Fibroblast of gingiva (primary cell): ENCODE results near the gene NBPF15.
"Not testable (repeated sequence)": the region's sequence is repeated elsewhere in the genome, so short reads cannot be mapped to it uniquely, and the experiment has no call there.

Experiments used
- DNase-seq: peaks from one replicate; pipeline ENCODE4 v3.0.0-alpha.2; 2011; ENCODE audit warnings: low read depth

The NBPF15 gene

DNA sequence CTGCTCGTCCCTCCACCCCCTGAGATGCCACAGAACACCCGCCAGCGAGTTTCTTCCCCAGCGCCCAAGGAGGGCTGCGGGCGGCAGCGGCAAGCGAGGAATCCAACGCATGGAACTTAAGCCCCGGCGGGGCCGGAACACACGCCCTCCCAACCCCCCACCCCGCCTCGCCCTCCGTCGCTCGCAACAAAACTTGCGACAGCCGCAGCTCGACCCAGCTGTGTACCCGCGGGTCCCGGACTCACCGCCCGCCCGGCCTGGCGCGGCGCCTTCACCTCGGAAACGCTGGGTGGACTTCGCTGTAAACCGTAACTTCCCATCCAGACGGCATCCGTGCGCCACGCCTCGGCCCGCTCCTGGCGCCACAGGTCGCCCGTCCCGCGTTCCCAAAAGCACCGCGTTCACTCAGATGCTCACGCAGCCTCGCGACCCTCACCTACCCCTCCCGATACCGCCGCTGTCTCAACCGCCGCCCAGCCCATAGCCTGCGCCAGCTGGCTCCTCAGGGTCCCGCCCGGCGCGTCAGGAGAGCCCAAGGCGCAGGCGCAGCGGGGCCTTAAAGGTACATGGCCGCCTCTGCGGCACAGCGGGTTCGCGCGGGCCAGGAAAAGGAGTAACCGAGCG, at the start of gene NBPF15:
NBPF15 (minus strand) TSS at position 534 of the 624 bp plus-strand sequence. CDS start 21,666 bp downstream, outside the sequence.
- DNase-seq, result peak; percentile 54

- DNase-seq, result not testable (repeated sequence)
These were observed 35.0 kb upstream of the NBPF15 start for GRCh38 chr1:144496429-144496828.

- DNase-seq, result not testable (repeated sequence)
These were observed 32.7 kb upstream of the NBPF15 start for GRCh38 chr1:144494130-144494529.

DNA sequence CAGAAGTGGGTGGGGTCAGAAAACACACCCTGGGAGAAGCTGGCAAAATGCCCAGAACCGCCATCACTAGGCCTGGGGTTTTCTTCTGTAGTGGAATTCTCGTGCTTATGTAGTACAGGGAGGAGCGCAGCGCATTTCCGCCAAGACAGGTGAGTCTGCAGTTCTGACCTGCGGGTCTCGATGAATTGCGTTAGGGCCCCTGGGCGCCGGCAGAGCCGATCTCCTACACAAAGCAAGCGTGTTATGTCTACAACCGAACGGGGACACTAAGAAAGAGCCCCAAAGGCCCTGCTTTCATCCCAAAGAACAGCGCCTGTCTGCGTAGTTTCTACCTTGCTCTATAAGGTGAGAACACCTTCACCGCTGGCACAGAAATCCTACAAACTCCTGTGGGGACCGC, 28.9 kb upstream of the NBPF15 start:
- DNase-seq, result not testable (repeated sequence)

- not testable (repeated sequence) for DNase-seq
These were observed 25.5 kb upstream of the NBPF15 start for GRCh38 chr1:144487002-144487401.

DNA sequence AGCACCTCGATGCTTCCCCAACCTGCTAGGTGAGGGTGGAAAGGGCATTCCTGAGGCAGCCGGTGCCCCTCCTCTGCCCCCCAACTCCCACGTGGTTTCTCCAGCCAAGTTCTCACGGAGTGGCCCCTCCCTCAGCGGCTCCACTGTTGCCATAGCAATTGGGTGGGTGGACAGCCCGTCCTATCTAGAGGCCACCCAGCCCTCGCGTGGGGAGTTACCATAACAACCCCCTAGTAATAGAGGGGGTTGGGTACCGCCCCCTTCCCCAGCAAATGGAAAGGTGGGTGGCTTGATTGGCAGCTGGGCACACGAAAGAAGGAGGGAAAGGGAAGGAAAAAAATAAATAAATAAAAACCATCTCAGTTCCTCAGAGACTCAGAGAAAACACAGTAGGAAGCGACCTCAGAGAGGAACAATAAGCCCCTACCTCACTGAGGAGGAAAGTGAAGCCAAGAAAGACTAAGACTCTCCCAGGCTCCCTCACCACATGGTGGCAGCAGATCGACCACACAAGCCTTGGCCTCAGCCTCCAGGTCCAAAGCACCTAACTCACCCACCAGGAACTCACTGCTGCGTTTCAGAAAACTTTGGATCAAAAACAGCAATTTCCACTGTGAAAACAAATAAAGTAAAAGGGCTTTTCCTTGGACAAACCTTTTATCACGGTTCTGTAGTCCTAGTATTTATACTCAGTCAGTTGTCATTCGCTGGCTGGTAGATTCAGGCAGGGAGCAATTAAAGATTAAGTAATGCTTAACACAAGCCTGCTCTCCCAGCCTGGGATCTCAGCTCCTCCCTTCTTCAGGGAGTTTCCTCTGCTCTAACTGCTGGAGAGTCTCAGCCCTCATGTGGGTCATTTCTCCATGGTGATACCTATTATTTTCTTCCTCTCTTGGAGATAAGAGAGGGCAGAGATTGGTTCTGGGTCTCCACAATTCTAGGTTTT, 23.9 kb upstream of the NBPF15 start:
- DNase-seq, result not testable (repeated sequence)

GRCh38 chr1:144473897-144474296, 12.4 kb upstream of the NBPF15 start:
- not testable (repeated sequence) for DNase-seq

DNA sequence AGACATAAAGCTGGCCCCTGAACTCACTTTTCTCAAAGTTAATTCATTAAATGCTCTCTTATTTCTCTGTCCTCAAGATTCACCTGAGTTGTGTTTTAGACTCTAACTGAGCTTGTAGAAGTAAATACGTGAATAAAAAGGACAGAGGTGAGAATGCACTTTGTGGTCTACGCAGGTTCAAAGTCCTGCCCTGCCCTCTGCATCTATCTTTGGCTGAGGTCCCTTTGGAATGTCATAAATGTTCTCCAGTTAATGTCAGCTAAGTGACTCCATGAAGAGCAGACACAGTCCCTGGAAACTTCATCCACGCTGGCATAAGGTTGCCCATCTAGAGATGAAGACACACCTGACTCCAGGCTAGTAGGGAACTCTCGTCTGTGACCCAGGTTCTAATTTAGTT, 10.0 kb upstream of the NBPF15 start:
- not testable (repeated sequence) for DNase-seq

GRCh38 chr1:144461778-144462177, 309 bp upstream of the NBPF15 start:
- DNase-seq, result not testable (repeated sequence)

DNA sequence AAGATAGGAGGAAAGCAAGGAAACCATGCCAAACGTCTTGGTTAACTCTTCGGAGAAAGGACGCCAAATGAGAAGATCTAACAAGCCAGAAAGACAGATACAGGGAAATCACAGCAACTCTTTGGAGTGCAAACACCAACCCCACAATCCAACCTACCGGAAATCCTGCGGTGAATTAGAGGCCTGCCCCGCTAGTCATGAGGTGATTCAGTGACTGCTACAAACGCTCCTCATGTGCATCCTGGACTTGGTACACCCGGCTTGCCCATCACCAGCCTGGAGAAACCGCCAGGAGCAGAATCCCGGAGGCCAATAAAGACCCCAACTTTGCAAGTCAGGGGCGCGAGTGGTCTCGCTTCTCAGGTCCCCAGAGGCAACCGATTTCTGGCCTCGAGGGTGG, 783 bp downstream of the NBPF15 start:
- DNase-seq, result not testable (repeated sequence)

DNA sequence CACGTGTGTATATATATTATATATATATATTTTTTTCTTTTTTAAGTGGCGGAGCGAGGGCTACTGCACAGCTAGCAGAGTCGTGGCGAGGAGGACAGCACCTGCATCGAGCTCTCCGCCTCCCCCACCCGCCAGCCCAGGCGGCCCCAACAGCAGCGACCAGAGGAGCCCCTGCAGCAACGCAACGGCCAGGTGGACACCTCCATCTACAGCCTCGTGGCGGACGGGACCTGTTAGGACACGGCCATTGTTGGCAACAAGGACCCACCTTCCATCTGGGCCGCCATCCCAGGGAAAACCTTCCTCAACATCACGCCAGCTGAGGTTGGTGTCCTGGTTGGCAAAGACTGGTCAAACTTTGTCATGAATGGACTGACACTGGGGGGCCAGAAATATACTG, 19.1 kb downstream of the NBPF15 start:
- not testable (repeated sequence) for DNase-seq

- DNase-seq, result not testable (repeated sequence)
These were observed 21.7 kb downstream of the NBPF15 start for GRCh38 chr1:144439737-144440136.

- DNase-seq, result peak; percentile 57
These were observed 42.4 kb downstream of the NBPF15 start for GRCh38 chr1:144418891-144419694.

DNA sequence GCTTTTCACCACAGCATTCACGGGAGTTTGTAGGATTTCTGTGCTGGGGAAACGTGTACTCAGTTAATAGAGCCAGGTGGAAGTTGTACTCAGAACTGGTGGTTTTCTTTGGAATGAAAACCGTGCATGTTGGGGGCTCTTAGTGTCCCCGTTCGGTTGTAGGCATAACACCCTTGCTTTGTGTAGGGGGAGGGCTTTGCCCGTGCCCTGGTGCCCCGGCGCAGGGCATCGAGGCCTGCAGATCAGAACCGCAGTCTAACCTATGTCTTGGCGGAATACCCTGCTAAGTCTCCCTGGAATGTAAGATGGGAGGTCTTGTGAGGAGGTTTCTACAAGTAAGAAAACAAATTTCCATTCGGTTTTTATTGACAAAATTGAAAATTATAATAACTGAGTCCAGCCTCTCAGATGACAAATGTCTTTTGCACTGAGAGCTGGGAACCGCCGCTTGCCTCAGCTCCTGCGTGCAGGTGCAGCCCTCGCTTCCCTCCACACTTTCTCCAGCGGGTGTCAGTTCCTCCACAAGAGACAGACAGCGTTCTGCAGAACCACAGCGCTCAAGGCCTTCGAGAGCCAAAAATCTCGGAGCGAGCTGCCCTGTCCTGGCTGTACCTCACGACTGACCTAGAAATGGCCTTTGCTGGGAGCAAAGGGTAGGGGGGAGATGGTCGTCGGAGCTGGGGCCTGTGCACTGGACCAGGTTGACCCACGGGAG, 47.9 kb downstream of the NBPF15 start:
- not testable (repeated sequence) for DNase-seq

DNA sequence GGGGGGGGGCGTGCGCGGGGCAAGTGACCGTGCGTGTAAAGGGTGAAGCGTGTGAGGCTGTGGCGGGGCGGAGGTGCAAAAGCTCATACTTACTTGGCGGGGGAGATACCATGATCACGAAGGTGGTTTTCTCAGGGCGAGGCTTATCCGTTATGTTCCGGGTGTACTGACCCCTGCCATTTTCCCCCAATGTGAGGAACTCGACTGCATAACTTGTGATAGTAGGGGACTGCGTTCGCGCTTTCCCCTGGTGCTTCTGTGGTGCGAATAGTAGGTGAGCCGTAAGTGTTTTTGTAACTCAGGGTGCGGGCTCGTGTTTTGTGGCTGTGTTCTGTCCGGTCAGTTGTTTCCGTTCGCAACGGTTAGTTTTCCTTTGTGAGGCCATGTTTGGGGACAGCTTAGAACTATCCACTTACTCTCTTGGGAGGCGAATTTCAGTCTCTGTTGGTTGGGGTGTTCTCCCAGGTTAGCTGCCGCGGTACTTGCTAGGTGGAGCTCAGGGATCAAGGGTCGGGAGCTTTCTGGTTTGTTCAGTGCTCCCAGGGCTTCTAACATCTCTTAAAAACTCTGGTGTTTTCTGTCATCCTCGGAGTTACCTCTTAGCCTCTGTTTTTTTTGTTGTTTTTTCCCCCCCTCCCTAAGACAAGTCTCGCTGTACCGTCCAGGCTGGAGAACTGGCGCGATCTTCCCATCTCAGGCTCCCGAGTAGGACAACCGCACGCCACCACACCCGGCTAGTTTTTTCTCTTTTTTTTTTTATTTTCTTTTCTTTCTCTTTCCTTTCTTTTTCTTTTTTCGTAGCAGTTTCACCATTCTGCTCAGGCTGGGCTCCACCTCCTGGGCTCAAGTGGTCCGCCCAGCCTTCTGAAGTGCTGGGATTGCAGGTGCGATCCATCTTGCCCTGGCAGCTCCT, 48.7 kb downstream of the NBPF15 start:
- DNase-seq, result peak; percentile 98

- peak; percentile 83 for DNase-seq
These were observed 49.4 kb downstream of the NBPF15 start for GRCh38 chr1:144412068-144412471.

GRCh38 chr1:144402807-144403206, 58.7 kb downstream of the NBPF15 start:
- not testable (repeated sequence) for DNase-seq

DNA sequence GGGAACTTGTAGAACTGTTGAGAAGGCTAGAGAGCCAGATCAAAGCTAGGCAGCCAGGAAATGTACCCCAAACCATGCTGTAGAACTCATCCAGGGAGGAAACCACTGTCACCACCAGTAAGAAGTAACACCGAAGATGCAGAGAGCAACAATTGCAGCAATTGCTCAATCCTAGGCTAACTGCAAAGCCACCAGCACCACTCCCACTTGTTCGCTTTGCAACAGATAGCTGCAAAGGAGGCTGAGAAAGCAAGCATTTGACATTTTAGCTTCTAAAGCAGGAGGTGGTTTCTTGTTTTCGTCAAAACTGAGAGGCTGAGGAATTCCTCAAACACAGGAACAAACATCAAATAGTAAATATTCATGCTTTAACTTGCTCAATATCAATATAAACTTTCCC, 89.8 kb downstream of the NBPF15 start:
- not testable (repeated sequence) for DNase-seq
